ENCODE results near the gene ACAP3.

DNA sequence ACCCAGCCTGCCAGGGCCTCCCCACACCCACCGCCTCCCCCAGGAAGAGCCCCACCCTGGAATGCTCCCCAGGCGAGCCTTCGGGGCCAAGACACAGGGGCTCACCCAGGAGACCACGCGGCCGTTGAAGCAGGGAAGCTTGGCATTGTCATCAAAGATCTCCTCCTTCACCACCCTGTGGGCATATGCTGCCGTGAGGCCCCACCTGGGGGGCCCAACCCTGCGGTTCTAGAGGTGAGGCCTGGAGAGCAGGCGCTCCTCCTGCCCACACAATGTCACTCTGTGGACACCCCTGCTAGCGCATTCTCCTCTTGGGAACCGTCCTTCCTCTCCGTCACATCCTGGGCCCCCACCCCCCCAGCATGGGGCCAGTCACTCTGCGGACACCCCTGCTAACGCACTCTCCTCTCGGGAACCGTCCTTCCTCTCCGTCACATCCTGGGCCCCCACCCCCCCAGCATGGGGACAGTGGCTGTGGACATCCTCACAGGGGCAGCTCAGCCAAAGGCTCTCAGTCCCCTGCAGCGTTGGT is 34.9 kb upstream of the ACAP3 start:
- TF ChIP-seq, protein P1, sequence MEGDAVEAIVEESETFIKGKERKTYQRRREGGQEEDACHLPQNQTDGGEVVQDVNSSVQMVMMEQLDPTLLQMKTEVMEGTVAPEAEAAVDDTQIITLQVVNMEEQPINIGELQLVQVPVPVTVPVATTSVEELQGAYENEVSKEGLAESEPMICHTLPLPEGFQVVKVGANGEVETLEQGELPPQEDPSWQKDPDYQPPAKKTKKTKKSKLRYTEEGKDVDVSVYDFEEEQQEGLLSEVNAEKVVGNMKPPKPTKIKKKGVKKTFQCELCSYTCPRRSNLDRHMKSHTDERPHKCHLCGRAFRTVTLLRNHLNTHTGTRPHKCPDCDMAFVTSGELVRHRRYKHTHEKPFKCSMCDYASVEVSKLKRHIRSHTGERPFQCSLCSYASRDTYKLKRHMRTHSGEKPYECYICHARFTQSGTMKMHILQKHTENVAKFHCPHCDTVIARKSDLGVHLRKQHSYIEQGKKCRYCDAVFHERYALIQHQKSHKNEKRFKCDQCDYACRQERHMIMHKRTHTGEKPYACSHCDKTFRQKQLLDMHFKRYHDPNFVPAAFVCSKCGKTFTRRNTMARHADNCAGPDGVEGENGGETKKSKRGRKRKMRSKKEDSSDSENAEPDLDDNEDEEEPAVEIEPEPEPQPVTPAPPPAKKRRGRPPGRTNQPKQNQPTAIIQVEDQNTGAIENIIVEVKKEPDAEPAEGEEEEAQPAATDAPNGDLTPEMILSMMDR (conservative IDR thresholded peaks at IDR 0.05; ENCODE audit: low read length) = no peak
- no peak for TF ChIP-seq EZH2phosphoT487 (IDR thresholded peaks at IDR 0.05; ENCODE audit: borderline replicate concordance)

All from Loucy (cell line).